ENCODE data around the gene KLHL29.

Gene KLHL29

GRCh38 chr2:23620841-23621341 is 235.9 kb downstream of the KLHL29 start:
- H3K4me3 ChIP-seq (ENCODE audit: low read depth, low read length), result no peak overlapping the region
- H3K27me3 ChIP-seq, result no peaks in the 10 kb centered on the region
- DNase-seq, result peak; percentile 96
- peaks cover 42% of the 10 kb centered on the region for H3K4me1 ChIP-seq
- peaks cover 3% of the 10 kb centered on the region; the same call in 1 of the 2 replicates for H3K9me3 ChIP-seq
- no peak for TF ChIP-seq CTCF (IDR thresholded peaks at IDR 0.05; ENCODE audit: low read depth, low read length)
- H3K36me3 ChIP-seq, result no peaks in the 10 kb centered on the region

GRCh38 chr2:23621616-23622015 is 236.6 kb downstream of the KLHL29 start:
- peak; percentile 2 for DNase-seq
- Histone ChIP-seq H3K4me1 (peaks cover 42% of the 10 kb centered on the region), H3K4me3 (ENCODE audit: low read depth, low read length) (no peak overlapping the region), H3K9me3 (peaks cover 3% of the 10 kb centered on the region; the same call in 1 of the 2 replicates), H3K36me3 (no peaks in the 10 kb centered on the region), H3K27me3 (no peaks in the 10 kb centered on the region)
- TF ChIP-seq CTCF (IDR thresholded peaks at IDR 0.05; ENCODE audit: low read depth, low read length), result no peak

- no peak overlapping the region for H3K4me3 ChIP-seq (ENCODE audit: low read depth, low read length)
- no peak for TF ChIP-seq CTCF (IDR thresholded peaks at IDR 0.05; ENCODE audit: low read depth, low read length)
- no peak for DNase-seq
- no peaks in the 10 kb centered on the region for H3K27me3 ChIP-seq
- no peaks in the 10 kb centered on the region for H3K36me3 ChIP-seq
- H3K4me1 ChIP-seq, result peaks cover 38% of the 10 kb centered on the region
- H3K9me3 ChIP-seq, result peaks cover 3% of the 10 kb centered on the region; the same call in 1 of the 2 replicates
Measured at GRCh38 chr2:23622466-23622865, 237.5 kb downstream of the KLHL29 start.

- H3K4me3 ChIP-seq (ENCODE audit: low read depth, low read length), result no peak overlapping the region
- H3K4me1 ChIP-seq, result peaks cover 35% of the 10 kb centered on the region
- TF ChIP-seq CTCF (IDR thresholded peaks at IDR 0.05; ENCODE audit: low read depth, low read length), result no peak
- H3K36me3 ChIP-seq, result no peaks in the 10 kb centered on the region
- no peaks in the 10 kb centered on the region for H3K27me3 ChIP-seq
- peak; percentile 0 for DNase-seq
- peaks cover 3% of the 10 kb centered on the region; the same call in 1 of the 2 replicates for H3K9me3 ChIP-seq
Measured at GRCh38 chr2:23622966-23623675, 238.1 kb downstream of the KLHL29 start.

- no peaks in the 10 kb centered on the region for H3K27me3 ChIP-seq
- no peak overlapping the region for H3K4me3 ChIP-seq (ENCODE audit: low read depth, low read length)
- peak; percentile 79 for TF ChIP-seq CTCF (IDR thresholded peaks at IDR 0.05; ENCODE audit: low read depth, low read length)
- H3K4me1 ChIP-seq, result peaks cover 22% of the 10 kb centered on the region
- H3K9me3 ChIP-seq, result peaks cover 3% of the 10 kb centered on the region; the same call in 1 of the 2 replicates
- no peaks in the 10 kb centered on the region for H3K36me3 ChIP-seq
- no peak for DNase-seq
Measured at GRCh38 chr2:23624378-23624777, 239.4 kb downstream of the KLHL29 start.

- no peak for TF ChIP-seq CTCF (IDR thresholded peaks at IDR 0.05; ENCODE audit: low read depth, low read length)
- Histone ChIP-seq H3K27me3 (no peaks in the 10 kb centered on the region), H3K4me1 (peaks cover 17% of the 10 kb centered on the region), H3K4me3 (ENCODE audit: low read depth, low read length) (no peak overlapping the region), H3K9me3 (peaks cover 3% of the 10 kb centered on the region; the same call in 1 of the 2 replicates), H3K36me3 (no peaks in the 10 kb centered on the region)
- no peak for DNase-seq
Measured at GRCh38 chr2:23624915-23625314, 239.9 kb downstream of the KLHL29 start.
